Panc1 (cell line): ENCODE data around the gene POLR2C. TPM values are rescaled to one million over a fixed set of nuclear protein-coding genes. Genes with fewer than 3 reads are reported as not detected.

Source experiments
- ATAC-seq: fragments of 200-7000 bp; cut with Tn5 transposase; 2 replicates; pipeline ENCODE4 v1.9.1; 2020; ENCODE audit warnings: mild to moderate bottlenecking, moderate library complexity
- BruUV-seq: library from RNA; stranded (reverse); fragments of 400-500 nt; replicated peaks from 2 replicates; lab custom pipeline; 2021; lab: Mats Ljungman, UMichigan
- CTCF ChIA-PET: fragments of 300-600 bp; sonication (Branson Sonifier 250); formaldehyde crosslinking; loops from one replicate; lab custom pipeline; 2022; ENCODE audit warnings: antibody characterized with exemption; lab: Charles Lee
- POLR2A ChIA-PET: fragments of 300-600 bp; sonication (Branson Sonifier 250); formaldehyde crosslinking; loops from one replicate; lab custom pipeline; 2022; ENCODE audit warnings: antibody characterized with exemption; lab: Charles Lee
- DNase-seq: peaks from one replicate; pipeline ENCODE4 v3.0.0-alpha.2; 2010; ENCODE audit warnings: low read depth, low spot score
- H3K27ac ChIP-seq: 2 replicates; pipeline ENCODE4 v1.5.1; 2011; ENCODE audit warnings: mild to moderate bottlenecking, low read length, inconsistent platforms
- H3K27me3 ChIP-seq: fragments of 200-500 bp; sonication (Bioruptor generic); 2 replicates; pipeline ENCODE4 v1.6.0; 2014; ENCODE audit warnings: low read length, inconsistent platforms; ENCODE audit not compliant: control insufficient read depth, insufficient read depth
- H3K36me3 ChIP-seq: fragments of 200-500 bp; sonication (Bioruptor generic); 2 replicates; pipeline ENCODE4 v1.5.1; 2014; ENCODE audit warnings: inconsistent platforms, mild to moderate bottlenecking, low read length, moderate library complexity; ENCODE audit not compliant: control insufficient read depth, insufficient read depth
- H3K4me1 ChIP-seq: 2 replicates; pipeline ENCODE4 v1.5.1; 2011; ENCODE audit warnings: inconsistent platforms, mild to moderate bottlenecking, low read length, moderate library complexity; ENCODE audit not compliant: control insufficient read depth, insufficient read depth
- H3K4me3 ChIP-seq, 2 experiments: 2 replicates each; pipeline ENCODE4 v1.5.1; 2011 to 2012; ENCODE audit warnings: low read depth in 2 of 2, low read length in 2 of 2, mild to moderate bottlenecking in 2 of 2, inconsistent platforms in 1 of 2, moderate library complexity in 1 of 2
- H3K9me3 ChIP-seq: fragments of 200-500 bp; sonication (Bioruptor generic); 2 replicates; pipeline ENCODE4 v1.5.1; 2014; ENCODE audit warnings: low read depth, mild to moderate bottlenecking, inconsistent platforms, low read length, moderate library complexity; ENCODE audit not compliant: control insufficient read depth, insufficient read depth
- POLR2AphosphoS5 ChIP-seq: IDR thresholded peaks from 2 replicates; pipeline ENCODE4 v1.6.1; 2012; ENCODE audit warnings: mild to moderate bottlenecking, low read depth, low read length, moderate library complexity
- SIN3A ChIP-seq: IDR thresholded peaks from 2 replicates; pipeline ENCODE4 v1.6.1; 2012; ENCODE audit warnings: low read depth, mild to moderate bottlenecking, low read length, moderate library complexity, borderline replicate concordance; ENCODE audit not compliant: insufficient read depth
- TCF7L2 ChIP-seq: IDR thresholded peaks from 2 replicates; pipeline ENCODE4 v1.6.1; 2011; ENCODE audit warnings: mild to moderate bottlenecking, low read depth, low read length, inconsistent platforms
- in situ Hi-C: cut with HindIII; loops from 2 replicates; pipeline ENCODE4 v1.10.0; 2016; ENCODE audit warnings: low sequenced_read_pairs, low pct_unique_long_range_greater_than_20kb
- intact Hi-C: fragments of 100-400 bp; cut with micrococcal nuclease; formaldehyde crosslinking; loops from one replicate; pipeline ENCODE4 v1.10.0; 2022; ENCODE audit not compliant: unreplicated experiment
- total RNA-seq: library from RNA; stranded (reverse); gene quantifications from one replicate; pipeline ENCODE4 v1.2.1, GENCODE V29; 2021; ENCODE audit not compliant: unreplicated experiment
- TF ChIP-seq, protein P1 (sequence below): fragments of 450-650 bp; IDR thresholded peaks from 2 replicates; pipeline ENCODE4 v1.5.1; 2017; ENCODE audit warnings: mild to moderate bottlenecking
- TF ChIP-seq, protein P2 (sequence below), 2 experiments: IDR thresholded peaks; 2 replicates each; pipeline ENCODE4 v1.6.1; 2011 to 2012; ENCODE audit warnings: low read depth in 2 of 2, control low read depth in 1 of 2, low read length in 1 of 2, mild to moderate bottlenecking in 1 of 2, moderate library complexity in 1 of 2; ENCODE audit not compliant: insufficient read depth in 1 of 2

POLR2C gene
- total RNA-seq, 1 experiment from 2014 or later, result 53.9 TPM

DNA sequence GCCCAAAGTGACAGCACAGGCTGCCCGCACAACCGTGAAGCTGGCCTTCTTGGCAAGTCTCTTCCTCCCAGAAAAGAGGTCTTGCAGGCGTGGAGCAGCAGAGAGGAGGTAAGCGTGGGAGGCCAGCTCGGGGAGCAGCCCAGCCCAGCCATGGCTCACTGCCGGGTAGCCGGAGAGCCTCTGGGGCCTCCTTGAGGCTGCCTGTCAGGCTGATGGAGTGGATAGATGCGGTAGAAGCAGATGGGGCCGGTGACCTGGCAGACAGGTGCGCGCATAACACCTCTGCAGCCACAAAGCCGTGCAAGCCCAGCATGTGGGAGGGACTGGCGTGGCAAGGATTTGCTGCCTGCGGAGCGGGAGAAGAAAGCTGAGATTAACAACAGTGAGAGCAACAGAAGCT is 40.9 kb downstream of the POLR2C start:
- BruUV-seq, result no TSS peak
- ATAC-seq, result no peak
- POLR2A ChIA-PET, result no interaction called here
- in situ Hi-C loops, result no loop called here
- intact Hi-C loops, result no loop called here
- no peak for DNase-seq
- CTCF ChIA-PET, result no interaction called here
- H3K27me3 ChIP-seq, result no peaks in the 10 kb centered on the region
- H3K36me3 ChIP-seq, result no peaks in the 10 kb centered on the region
- H3K27ac ChIP-seq, result no peak overlapping the region
- no peak overlapping the region for H3K4me3 ChIP-seq
- H3K4me1 ChIP-seq, result no peaks in the 10 kb centered on the region
- H3K9me3 ChIP-seq, result no peaks in the 10 kb centered on the region
- TF ChIP-seq, protein P1, sequence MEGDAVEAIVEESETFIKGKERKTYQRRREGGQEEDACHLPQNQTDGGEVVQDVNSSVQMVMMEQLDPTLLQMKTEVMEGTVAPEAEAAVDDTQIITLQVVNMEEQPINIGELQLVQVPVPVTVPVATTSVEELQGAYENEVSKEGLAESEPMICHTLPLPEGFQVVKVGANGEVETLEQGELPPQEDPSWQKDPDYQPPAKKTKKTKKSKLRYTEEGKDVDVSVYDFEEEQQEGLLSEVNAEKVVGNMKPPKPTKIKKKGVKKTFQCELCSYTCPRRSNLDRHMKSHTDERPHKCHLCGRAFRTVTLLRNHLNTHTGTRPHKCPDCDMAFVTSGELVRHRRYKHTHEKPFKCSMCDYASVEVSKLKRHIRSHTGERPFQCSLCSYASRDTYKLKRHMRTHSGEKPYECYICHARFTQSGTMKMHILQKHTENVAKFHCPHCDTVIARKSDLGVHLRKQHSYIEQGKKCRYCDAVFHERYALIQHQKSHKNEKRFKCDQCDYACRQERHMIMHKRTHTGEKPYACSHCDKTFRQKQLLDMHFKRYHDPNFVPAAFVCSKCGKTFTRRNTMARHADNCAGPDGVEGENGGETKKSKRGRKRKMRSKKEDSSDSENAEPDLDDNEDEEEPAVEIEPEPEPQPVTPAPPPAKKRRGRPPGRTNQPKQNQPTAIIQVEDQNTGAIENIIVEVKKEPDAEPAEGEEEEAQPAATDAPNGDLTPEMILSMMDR, result no peak
- TF ChIP-seq SIN3A (no peak), TCF7L2 (no peak)

DNA sequence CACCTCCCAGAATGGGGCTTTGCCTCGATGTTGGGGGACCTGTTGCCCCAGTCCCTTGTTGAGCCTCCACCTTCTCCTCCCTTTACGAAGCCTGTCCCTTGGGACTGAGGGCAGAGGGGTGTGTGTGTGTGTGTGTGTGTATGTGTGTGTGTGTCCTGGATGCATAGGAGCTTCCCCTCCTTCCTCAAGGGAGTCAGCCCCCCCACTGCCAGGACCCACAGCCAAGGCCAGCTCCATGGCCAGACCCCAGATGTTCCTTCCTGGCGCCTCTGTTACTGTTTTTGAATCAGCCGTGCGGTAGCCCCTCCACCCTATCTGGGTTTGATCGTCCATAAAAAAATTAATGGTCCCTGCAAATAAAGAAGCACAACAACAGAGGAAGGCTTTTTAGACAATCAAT is 41.5 kb downstream of the POLR2C start:
- CTCF ChIA-PET, result no interaction called here

More for the DNA sequence above, 41.5 kb downstream of the POLR2C start:
- POLR2A ChIA-PET, result no interaction called here
- ATAC-seq (no peak), DNase-seq (no peak)
- H3K4me3 ChIP-seq, result no peak overlapping the region
- intact Hi-C loops (no loop called here), in situ Hi-C loops (no loop called here)
- no peaks in the 10 kb centered on the region for H3K27me3 ChIP-seq
- no peaks in the 10 kb centered on the region for H3K4me1 ChIP-seq
- BruUV-seq, result no TSS peak
- no peaks in the 10 kb centered on the region for H3K36me3 ChIP-seq
- no peak overlapping the region for H3K27ac ChIP-seq
- TF ChIP-seq SIN3A (no peak), POLR2AphosphoS5 (no peak), TCF7L2 (no peak)
- TF ChIP-seq, protein P2, sequence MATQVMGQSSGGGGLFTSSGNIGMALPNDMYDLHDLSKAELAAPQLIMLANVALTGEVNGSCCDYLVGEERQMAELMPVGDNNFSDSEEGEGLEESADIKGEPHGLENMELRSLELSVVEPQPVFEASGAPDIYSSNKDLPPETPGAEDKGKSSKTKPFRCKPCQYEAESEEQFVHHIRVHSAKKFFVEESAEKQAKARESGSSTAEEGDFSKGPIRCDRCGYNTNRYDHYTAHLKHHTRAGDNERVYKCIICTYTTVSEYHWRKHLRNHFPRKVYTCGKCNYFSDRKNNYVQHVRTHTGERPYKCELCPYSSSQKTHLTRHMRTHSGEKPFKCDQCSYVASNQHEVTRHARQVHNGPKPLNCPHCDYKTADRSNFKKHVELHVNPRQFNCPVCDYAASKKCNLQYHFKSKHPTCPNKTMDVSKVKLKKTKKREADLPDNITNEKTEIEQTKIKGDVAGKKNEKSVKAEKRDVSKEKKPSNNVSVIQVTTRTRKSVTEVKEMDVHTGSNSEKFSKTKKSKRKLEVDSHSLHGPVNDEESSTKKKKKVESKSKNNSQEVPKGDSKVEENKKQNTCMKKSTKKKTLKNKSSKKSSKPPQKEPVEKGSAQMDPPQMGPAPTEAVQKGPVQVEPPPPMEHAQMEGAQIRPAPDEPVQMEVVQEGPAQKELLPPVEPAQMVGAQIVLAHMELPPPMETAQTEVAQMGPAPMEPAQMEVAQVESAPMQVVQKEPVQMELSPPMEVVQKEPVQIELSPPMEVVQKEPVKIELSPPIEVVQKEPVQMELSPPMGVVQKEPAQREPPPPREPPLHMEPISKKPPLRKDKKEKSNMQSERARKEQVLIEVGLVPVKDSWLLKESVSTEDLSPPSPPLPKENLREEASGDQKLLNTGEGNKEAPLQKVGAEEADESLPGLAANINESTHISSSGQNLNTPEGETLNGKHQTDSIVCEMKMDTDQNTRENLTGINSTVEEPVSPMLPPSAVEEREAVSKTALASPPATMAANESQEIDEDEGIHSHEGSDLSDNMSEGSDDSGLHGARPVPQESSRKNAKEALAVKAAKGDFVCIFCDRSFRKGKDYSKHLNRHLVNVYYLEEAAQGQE (IDR thresholded peaks at IDR 0.05; ENCODE audit: insufficient read depth in 1 of 2, low read depth in 2 of 2, low read length in 1 of 2), result no peak
- TF ChIP-seq, protein P1, result no peak
- H3K9me3 ChIP-seq, result no peaks in the 10 kb centered on the region
